ENCODE results near the gene NIPSNAP3A.

- no peak for TF ChIP-seq REST (IDR thresholded peaks at IDR 0.05; ENCODE audit: insufficient read depth in 1 of 2, low read depth in 2 of 2, low read length in 1 of 2)
- TF ChIP-seq POLR2AphosphoS5 (IDR thresholded peaks at IDR 0.05; ENCODE audit: low read depth, low read length), result no peak
- no peak for TF ChIP-seq CTCF (IDR thresholded peaks at IDR 0.05)
- TF ChIP-seq SIN3A (IDR thresholded peaks at IDR 0.05; ENCODE audit: borderline replicate concordance, insufficient read depth, low read depth, low read length), result no peak
Observed at GRCh38 chr9:104700306-104700705, 47.2 kb upstream of the NIPSNAP3A start.

Measured in Panc1 (cell line).